T-helper 2 cell treated with Interferon-gamma antibody and Interleukin-4, amounts not matched to agents 5 μg/mL and 100 μg/mL, for 36 hours (primary cell): ENCODE measurements around the gene SLC8A1.

ENCODE experiments used
- DNase-seq: peaks from one replicate; pipeline ENCODE4 v3.0.0; 2021; ENCODE audit warnings: low spot score
- H3K27ac Mint-ChIP-seq: one replicate; pipeline ENCODE4 v1.8.0; 2021; ENCODE audit warnings: mild to moderate bottlenecking, mixed read lengths
- H3K27me3 Mint-ChIP-seq: one replicate; pipeline ENCODE4 v1.8.0; 2021; ENCODE audit warnings: low read depth, mixed read lengths
- H3K36me3 Mint-ChIP-seq: one replicate; pipeline ENCODE4 v1.8.0; 2021; ENCODE audit warnings: low read depth, mixed read lengths
- H3K4me1 Mint-ChIP-seq: one replicate; pipeline ENCODE4 v1.8.0; 2021; ENCODE audit warnings: low read depth, mixed read lengths
- H3K4me3 Mint-ChIP-seq: one replicate; pipeline ENCODE4 v1.8.0; 2022; ENCODE audit warnings: mild to moderate bottlenecking, moderate library complexity, mixed read lengths
- H3K9me3 Mint-ChIP-seq: one replicate; pipeline ENCODE4 v1.8.0; 2021; ENCODE audit warnings: mixed read lengths

Gene SLC8A1

GRCh38 chr2:40279482-40279881, 172.4 kb downstream of the SLC8A1 start:
- Mint-ChIP-seq H3K4me1 (no peaks in the 10 kb centered on the region), H3K27me3 (no peaks in the 10 kb centered on the region), H3K4me3 (no peak overlapping the region), H3K27ac (no peak overlapping the region), H3K9me3 (no peaks in the 10 kb centered on the region), H3K36me3 (no peaks in the 10 kb centered on the region)
- no peak for DNase-seq

- DNase-seq: no peak
- Mint-ChIP-seq H3K4me3 (no peak overlapping the region), H3K27ac (no peak overlapping the region), H3K4me1 (no peaks in the 10 kb centered on the region), H3K9me3 (no peaks in the 10 kb centered on the region), H3K27me3 (no peaks in the 10 kb centered on the region), H3K36me3 (no peaks in the 10 kb centered on the region)
These were observed 172.9 kb downstream of the SLC8A1 start for GRCh38 chr2:40279001-40279400.

GRCh38 chr2:40276076-40276475, 175.8 kb downstream of the SLC8A1 start:
- no peak for DNase-seq
- no peaks in the 10 kb centered on the region for H3K27me3 Mint-ChIP-seq
- H3K9me3 Mint-ChIP-seq: no peaks in the 10 kb centered on the region
- H3K4me1 Mint-ChIP-seq: no peaks in the 10 kb centered on the region
- H3K27ac Mint-ChIP-seq: no peak overlapping the region
- H3K36me3 Mint-ChIP-seq: no peaks in the 10 kb centered on the region
- no peak overlapping the region for H3K4me3 Mint-ChIP-seq

GRCh38 chr2:40274270-40274669, 177.6 kb downstream of the SLC8A1 start:
- H3K27ac Mint-ChIP-seq: no peak overlapping the region
- H3K9me3 Mint-ChIP-seq: no peaks in the 10 kb centered on the region
- H3K27me3 Mint-ChIP-seq: no peaks in the 10 kb centered on the region
- DNase-seq: no peak
- H3K4me1 Mint-ChIP-seq: no peaks in the 10 kb centered on the region
- H3K4me3 Mint-ChIP-seq: no peak overlapping the region
- no peaks in the 10 kb centered on the region for H3K36me3 Mint-ChIP-seq

- H3K27ac Mint-ChIP-seq: no peak overlapping the region
- no peaks in the 10 kb centered on the region for H3K36me3 Mint-ChIP-seq
- no peak for DNase-seq
- H3K4me3 Mint-ChIP-seq: no peak overlapping the region
- no peaks in the 10 kb centered on the region for H3K9me3 Mint-ChIP-seq
- H3K27me3 Mint-ChIP-seq: no peaks in the 10 kb centered on the region
- H3K4me1 Mint-ChIP-seq: no peaks in the 10 kb centered on the region
These were observed 178.1 kb downstream of the SLC8A1 start for GRCh38 chr2:40273734-40274182.

GRCh38 chr2:40271094-40271493, 180.8 kb downstream of the SLC8A1 start:
- Mint-ChIP-seq H3K4me1 (no peaks in the 10 kb centered on the region), H3K36me3 (no peaks in the 10 kb centered on the region), H3K27me3 (no peaks in the 10 kb centered on the region), H3K9me3 (no peaks in the 10 kb centered on the region), H3K4me3 (no peak overlapping the region), H3K27ac (no peak overlapping the region)
- DNase-seq: no peak

GRCh38 chr2:40270372-40270771, 181.5 kb downstream of the SLC8A1 start:
- H3K27me3 Mint-ChIP-seq: no peaks in the 10 kb centered on the region
- no peak overlapping the region for H3K27ac Mint-ChIP-seq
- H3K4me3 Mint-ChIP-seq: no peak overlapping the region
- H3K36me3 Mint-ChIP-seq: no peaks in the 10 kb centered on the region
- no peaks in the 10 kb centered on the region for H3K4me1 Mint-ChIP-seq
- DNase-seq: no peak
- no peaks in the 10 kb centered on the region for H3K9me3 Mint-ChIP-seq

GRCh38 chr2:40268566-40268965, 183.3 kb downstream of the SLC8A1 start:
- Mint-ChIP-seq H3K9me3 (no peaks in the 10 kb centered on the region), H3K27me3 (no peaks in the 10 kb centered on the region), H3K36me3 (no peaks in the 10 kb centered on the region), H3K4me1 (no peaks in the 10 kb centered on the region), H3K4me3 (no peak overlapping the region), H3K27ac (no peak overlapping the region)
- DNase-seq: no peak

GRCh38 chr2:40266201-40266600, 185.7 kb downstream of the SLC8A1 start:
- no peak for DNase-seq
- H3K4me1 Mint-ChIP-seq: no peaks in the 10 kb centered on the region
- no peak overlapping the region for H3K4me3 Mint-ChIP-seq
- H3K27ac Mint-ChIP-seq: no peak overlapping the region
- H3K36me3 Mint-ChIP-seq: no peaks in the 10 kb centered on the region
- H3K9me3 Mint-ChIP-seq: peaks cover 3% of the 10 kb centered on the region
- H3K27me3 Mint-ChIP-seq: no peaks in the 10 kb centered on the region

GRCh38 chr2:40265602-40266001, 186.3 kb downstream of the SLC8A1 start:
- no peak overlapping the region for H3K27ac Mint-ChIP-seq
- DNase-seq: no peak
- no peak overlapping the region for H3K4me3 Mint-ChIP-seq
- no peaks in the 10 kb centered on the region for H3K4me1 Mint-ChIP-seq
- peaks cover 3% of the 10 kb centered on the region for H3K9me3 Mint-ChIP-seq
- H3K36me3 Mint-ChIP-seq: no peaks in the 10 kb centered on the region
- H3K27me3 Mint-ChIP-seq: no peaks in the 10 kb centered on the region

GRCh38 chr2:40261042-40261441, 190.8 kb downstream of the SLC8A1 start:
- no peak overlapping the region for H3K27ac Mint-ChIP-seq
- no peaks in the 10 kb centered on the region for H3K36me3 Mint-ChIP-seq
- no peak for DNase-seq
- peaks cover 3% of the 10 kb centered on the region for H3K9me3 Mint-ChIP-seq
- no peaks in the 10 kb centered on the region for H3K4me1 Mint-ChIP-seq
- no peak overlapping the region for H3K4me3 Mint-ChIP-seq
- H3K27me3 Mint-ChIP-seq: no peaks in the 10 kb centered on the region

GRCh38 chr2:40260437-40260836, 191.5 kb downstream of the SLC8A1 start:
- no peaks in the 10 kb centered on the region for H3K27me3 Mint-ChIP-seq
- no peaks in the 10 kb centered on the region for H3K4me1 Mint-ChIP-seq
- H3K36me3 Mint-ChIP-seq: no peaks in the 10 kb centered on the region
- no peak overlapping the region for H3K27ac Mint-ChIP-seq
- peaks cover 3% of the 10 kb centered on the region for H3K9me3 Mint-ChIP-seq
- H3K4me3 Mint-ChIP-seq: no peak overlapping the region
- DNase-seq: no peak

GRCh38 chr2:40259900-40260299, 192.0 kb downstream of the SLC8A1 start:
- H3K27ac Mint-ChIP-seq: no peak overlapping the region
- H3K4me1 Mint-ChIP-seq: no peaks in the 10 kb centered on the region
- H3K36me3 Mint-ChIP-seq: no peaks in the 10 kb centered on the region
- peaks cover 3% of the 10 kb centered on the region for H3K9me3 Mint-ChIP-seq
- DNase-seq: no peak
- H3K27me3 Mint-ChIP-seq: no peaks in the 10 kb centered on the region
- no peak overlapping the region for H3K4me3 Mint-ChIP-seq

GRCh38 chr2:40258135-40258457, 193.8 kb downstream of the SLC8A1 start:
- DNase-seq: no peak
- H3K4me3 Mint-ChIP-seq: no peak overlapping the region
- H3K4me1 Mint-ChIP-seq: no peaks in the 10 kb centered on the region
- H3K27me3 Mint-ChIP-seq: no peaks in the 10 kb centered on the region
- H3K36me3 Mint-ChIP-seq: no peaks in the 10 kb centered on the region
- H3K27ac Mint-ChIP-seq: no peak overlapping the region
- H3K9me3 Mint-ChIP-seq: no peaks in the 10 kb centered on the region

GRCh38 chr2:40257340-40258134, 194.4 kb downstream of the SLC8A1 start:
- Mint-ChIP-seq H3K4me1 (no peaks in the 10 kb centered on the region), H3K9me3 (no peaks in the 10 kb centered on the region), H3K4me3 (no peak overlapping the region), H3K27ac (no peak overlapping the region), H3K36me3 (no peaks in the 10 kb centered on the region), H3K27me3 (no peaks in the 10 kb centered on the region)
- no peak for DNase-seq
